ENCODE measurements around the gene PTGES. TPM values are rescaled to one million over a fixed set of nuclear protein-coding genes. Genes with fewer than 3 reads are reported as not detected.

Gene PTGES
- polyA plus RNA-seq, 1 of the 3 experiments (the other 2 are of a cell fraction), result 5.2 TPM

- H4K20me1 ChIP-seq (ENCODE audit: insufficient read depth), result no peaks in the 10 kb centered on the region
- H2AFZ ChIP-seq (ENCODE audit: low read depth), result no peak overlapping the region
- WGBS (ENCODE audit: low lambda C conversion rate), result 84% methylated on average over 24 of the region's 25 CpGs
- no peaks in the 10 kb centered on the region for H3K79me2 ChIP-seq (ENCODE audit: insufficient read depth)
- ChIA-PET POLR2A (no interaction called here), CTCF (interaction anchor here (0.7 to 1.3 kb wide), 5 partner anchors 17 to 78 kb away, joined by 3 to 6 read pairs (median 3); no protein-coding TSS in a partner anchor)
- H3K4me2 ChIP-seq, result no peak overlapping the region
- no peaks in the 10 kb centered on the region for H3F3A ChIP-seq (replicated peaks; ENCODE audit: insufficient read depth)
- H3K9me2 ChIP-seq, result no peaks in the 10 kb centered on the region
- peaks cover 0 to 6% of the 10 kb centered on the region in 2 experiments; a peak in 1 of 4 replicates for H3K4me1 ChIP-seq (ENCODE audit: control insufficient read depth in 1 of 2, insufficient read depth in 2 of 2, low read depth in 1 of 2, low read length in 1 of 2)
- no peak overlapping the region for H3K27ac ChIP-seq (ENCODE audit: low read depth in 2 of 2, low read length in 1 of 2)
- H3K36me3 ChIP-seq (replicated peaks in 1 of 2; ENCODE audit: control insufficient read depth in 1 of 2, insufficient read depth in 2 of 2, low read length in 1 of 2), result no peaks in the 10 kb centered on the region
- TF ChIP-seq FOXJ3 (CRISPR knock-in tag; IDR thresholded peaks at IDR 0.05) (no peak), EZH2phosphoT487 (IDR thresholded peaks at IDR 0.05; ENCODE audit: borderline replicate concordance, low read depth) (no peak), USF2 (IDR thresholded peaks at IDR 0.05; ENCODE audit: borderline replicate concordance, low read depth, low read length) (no peak)
- no peak overlapping the region for H3K9ac ChIP-seq
- no peak for DNase-seq
- H3K4me3 ChIP-seq (ENCODE audit: low read depth in 2 of 2, low read length in 1 of 2), result no peak overlapping the region
- no peaks in the 10 kb centered on the region for H3K9me3 ChIP-seq
- H3K27me3 ChIP-seq (ENCODE audit: insufficient read depth), result no peaks in the 10 kb centered on the region
Measured at GRCh38 chr9:129720865-129721545, 31.8 kb downstream of the PTGES start.

GRCh38 chr9:129720181-129720864 is 32.5 kb downstream of the PTGES start:
- no peaks in the 10 kb centered on the region for H4K20me1 ChIP-seq (ENCODE audit: insufficient read depth)
- ChIA-PET POLR2A (no interaction called here), CTCF (interaction anchor here (0.7 to 1.3 kb wide), 4 partner anchors 17 to 61 kb away, joined by 3 read pairs; no protein-coding TSS in a partner anchor)
- H3K9me3 ChIP-seq, result no peaks in the 10 kb centered on the region
- peak; percentile 68 for DNase-seq
- no peaks in the 10 kb centered on the region for H3K79me2 ChIP-seq (ENCODE audit: insufficient read depth)
- no peaks in the 10 kb centered on the region for H3K27me3 ChIP-seq (ENCODE audit: insufficient read depth)
- H2AFZ ChIP-seq (ENCODE audit: low read depth), result no peak overlapping the region
- no peaks in the 10 kb centered on the region for H3F3A ChIP-seq (replicated peaks; ENCODE audit: insufficient read depth)
- H3K4me2 ChIP-seq, result no peak overlapping the region
- no peaks in the 10 kb centered on the region for H3K36me3 ChIP-seq (replicated peaks in 1 of 2; ENCODE audit: control insufficient read depth in 1 of 2, insufficient read depth in 2 of 2, low read length in 1 of 2)
- 87% methylated on average over 20 of the region's 31 CpGs for WGBS (ENCODE audit: low lambda C conversion rate)
- peak; percentile 36 for TF ChIP-seq CTCF (IDR thresholded peaks at IDR 0.05)
- no peak for TF ChIP-seq TCF12 (IDR thresholded peaks at IDR 0.05)
- H3K9ac ChIP-seq, result no peak overlapping the region
- no peak overlapping the region for H3K4me3 ChIP-seq (ENCODE audit: low read depth in 2 of 2, low read length in 1 of 2)
- no peaks in the 10 kb centered on the region; a peak in 1 of 4 replicates for H3K4me1 ChIP-seq (ENCODE audit: control insufficient read depth in 1 of 2, insufficient read depth in 2 of 2, low read depth in 1 of 2, low read length in 1 of 2)
- H3K9me2 ChIP-seq, result no peaks in the 10 kb centered on the region
- no peak overlapping the region for H3K27ac ChIP-seq (ENCODE audit: low read depth in 2 of 2, low read length in 1 of 2)

GRCh38 chr9:129719135-129719534 is 33.7 kb downstream of the PTGES start:
- no peaks in the 10 kb centered on the region for H3K79me2 ChIP-seq (ENCODE audit: insufficient read depth)
- CTCF ChIA-PET, result interaction anchor here (1.7 kb wide), 2 partner anchors 10 to 65 kb away, joined by 4 to 9 read pairs; no protein-coding TSS in a partner anchor
- H3K9me2 ChIP-seq, result no peaks in the 10 kb centered on the region
- H2AFZ ChIP-seq (ENCODE audit: low read depth), result no peak overlapping the region
- H3K36me3 ChIP-seq (replicated peaks in 1 of 2; ENCODE audit: control insufficient read depth in 1 of 2, insufficient read depth in 2 of 2, low read length in 1 of 2), result no peaks in the 10 kb centered on the region
- no peaks in the 10 kb centered on the region for H3K27me3 ChIP-seq (ENCODE audit: insufficient read depth)
- no peaks in the 10 kb centered on the region for H3K4me1 ChIP-seq (ENCODE audit: control insufficient read depth in 1 of 2, insufficient read depth in 2 of 2, low read depth in 1 of 2, low read length in 1 of 2)
- WGBS (ENCODE audit: low lambda C conversion rate), result 93% methylated on average over 38 of the region's 38 CpGs
- H3K4me3 ChIP-seq (ENCODE audit: low read depth in 2 of 2, low read length in 1 of 2), result no peak overlapping the region
- no peak overlapping the region for H3K27ac ChIP-seq (ENCODE audit: low read depth in 2 of 2, low read length in 1 of 2)
- POLR2A ChIA-PET, result no interaction called here
- H3F3A ChIP-seq (replicated peaks; ENCODE audit: insufficient read depth), result no peaks in the 10 kb centered on the region
- no peak overlapping the region for H3K4me2 ChIP-seq
- no peak for DNase-seq
- H3K9me3 ChIP-seq, result no peaks in the 10 kb centered on the region
- no peaks in the 10 kb centered on the region for H4K20me1 ChIP-seq (ENCODE audit: insufficient read depth)
- no peak overlapping the region for H3K9ac ChIP-seq
- TF ChIP-seq RXRA (IDR thresholded peaks at IDR 0.05; ENCODE audit: borderline replicate concordance, low read depth), result no peak
- no peak for TF ChIP-seq RFX5 (IDR thresholded peaks at IDR 0.05; ENCODE audit: low read length)
- no peak for TF ChIP-seq FOSL2 (IDR thresholded peaks at IDR 0.05; ENCODE audit: borderline replicate concordance, low read depth)
- TF ChIP-seq USF2 (IDR thresholded peaks at IDR 0.05; ENCODE audit: borderline replicate concordance, low read depth, low read length), result no peak
- no peak for TF ChIP-seq TEAD4 (IDR thresholded peaks at IDR 0.05; ENCODE audit: borderline replicate concordance, insufficient read depth)
- TF ChIP-seq REST (IDR thresholded peaks at IDR 0.05; ENCODE audit: low read depth, low read length), result no peak
- no peak for TF ChIP-seq SMC3 (IDR thresholded peaks at IDR 0.05; ENCODE audit: low read depth, low read length)

Data from SK-N-SH (cell line).